ENCODE results near the gene TMEM255B.

GRCh38 chr13:113808058-113808834 is 49.2 kb downstream of the TMEM255B start:
- TF ChIP-seq POLR2A (IDR thresholded peaks at IDR 0.05; ENCODE audit: low read depth, low read length) = no peak
- TF ChIP-seq CTCF (conservative IDR thresholded peaks at IDR 0.05; ENCODE audit: low read depth, low read length) = no peak
- TF ChIP-seq BHLHE40 (IDR thresholded peaks at IDR 0.05; ENCODE audit: low read depth, low read length) = no peak
- TF ChIP-seq RFX5 (IDR thresholded peaks at IDR 0.05; ENCODE audit: low read depth, low read length) = no peak
- no peak for TF ChIP-seq MXI1 (IDR thresholded peaks at IDR 0.05; ENCODE audit: borderline replicate concordance, low read depth, low read length)
- TF ChIP-seq FOS (IDR thresholded peaks at IDR 0.05; ENCODE audit: low read depth, low read length) = no peak
- TF ChIP-seq RAD21 (IDR thresholded peaks at IDR 0.05; ENCODE audit: low read length) = no peak
- no peak for TF ChIP-seq RCOR1 (IDR thresholded peaks at IDR 0.05; ENCODE audit: insufficient replicate concordance, low read length)
- TF ChIP-seq CEBPB (IDR thresholded peaks at IDR 0.05; ENCODE audit: low read depth, low read length) = no peak
- no peak for TF ChIP-seq SMC3 (IDR thresholded peaks at IDR 0.05; ENCODE audit: low read depth, low read length)

Measured in IMR-90 (cell line).